Endothelial cell of umbilical vein (primary cell): ENCODE measurements around the gene PCF11. TPM values are rescaled to one million over a fixed set of nuclear protein-coding genes. Genes with fewer than 3 reads are reported as not detected.

Source experiments
- BruUV-seq: library from RNA; stranded (reverse); fragments of 400-500 nt; replicated peaks from 2 replicates; lab custom pipeline; 2021; lab: Mats Ljungman, UMichigan
- CTCF ChIA-PET: fragments of 300-600, 350-600 bp; sonication (Branson Sonifier 250); formaldehyde crosslinking; loops from one replicate; lab custom pipeline; 2021; ENCODE audit warnings: antibody characterized with exemption, inconsistent platforms; lab: Charles Lee
- POLR2A ChIA-PET: fragments of 300-600, 350-600 bp; sonication (Branson Sonifier 250); formaldehyde crosslinking; loops from one replicate; lab custom pipeline; 2021; ENCODE audit warnings: antibody characterized with exemption, inconsistent platforms; lab: Charles Lee
- DNase-seq: peaks from one replicate; pipeline ENCODE4 v3.0.0-alpha.2; 2011; ENCODE audit warnings: low read depth, low spot score
- FAIRE-seq: peaks from 2 replicates; lab custom pipeline; 2011; peaks lifted over from hg19 to GRCh38; lab: Jason Lieb, UNC
- H2AFZ ChIP-seq: 2 replicates; pipeline ENCODE4 v1.6.0; 2012; ENCODE audit warnings: low read depth, low read length, control low read depth, inconsistent platforms
- H3K27ac ChIP-seq: 2 replicates; pipeline ENCODE4 v1.5.1; 2011; ENCODE audit warnings: low read depth, mild to moderate bottlenecking, control low read depth, low read length, moderate library complexity; ENCODE audit not compliant: insufficient read depth
- H3K27me3 ChIP-seq, 2 experiments: 2 replicates each; pipeline versions ENCODE4 v1.6.0 to v1.6.1; 2011; ENCODE audit warnings: low read length in 2 of 2, mixed read lengths in 1 of 2; ENCODE audit not compliant: control insufficient read depth in 2 of 2, insufficient read depth in 2 of 2
- H3K36me3 ChIP-seq, 2 experiments: 2 replicates in 1 of 2; 3 replicates in 1 of 2; pipeline ENCODE4 v1.5.1; 2011; ENCODE audit warnings: low read length in 2 of 2, mild to moderate bottlenecking in 1 of 2, moderate library complexity in 1 of 2; ENCODE audit not compliant: control insufficient read depth in 2 of 2, insufficient read depth in 2 of 2; ENCODE audit errors: extremely low read depth in 1 of 2
- H3K4me1 ChIP-seq: 3 replicates; pipeline ENCODE4 v1.5.1; 2011; ENCODE audit warnings: mild to moderate bottlenecking, low read length; ENCODE audit not compliant: control insufficient read depth, insufficient read depth; ENCODE audit errors: extremely low read depth
- H3K4me2 ChIP-seq: 2 replicates; pipeline ENCODE4 v1.6.1; 2011; ENCODE audit warnings: low read length, control low read depth, mixed read lengths; ENCODE audit not compliant: insufficient read depth
- H3K4me3 ChIP-seq, 3 experiments: fragments of 200-600 bp in 1 of 3; sonication (generic), shearing (Covaris generic) in 1 of 3; replicated peaks in 1 of 3; 2 replicates each; pipeline ENCODE4 v1.5.1; 2011 to 2016; ENCODE audit warnings: control low read depth in 3 of 3, low read length in 3 of 3, mild to moderate bottlenecking in 2 of 3, inconsistent platforms in 1 of 3, low read depth in 1 of 3, moderate library complexity in 1 of 3; ENCODE audit not compliant: insufficient read depth in 1 of 3
- H3K79me2 ChIP-seq: 2 replicates; pipeline ENCODE4 v1.6.0; 2012; ENCODE audit warnings: low read length, inconsistent platforms; ENCODE audit not compliant: control insufficient read depth, insufficient read depth
- H3K9ac ChIP-seq: replicated peaks from 2 replicates; pipeline ENCODE3; 2011; ENCODE audit warnings: low read length, control low read depth; ENCODE audit not compliant: insufficient read depth; ENCODE audit errors: extremely low read depth
- H3K9me1 ChIP-seq: replicated peaks from 3 replicates; pipeline ENCODE4 v1.6.0; 2011; ENCODE audit warnings: mild to moderate bottlenecking, low read length; ENCODE audit not compliant: control insufficient read depth, insufficient read depth; ENCODE audit errors: extremely low read depth
- H3K9me3 ChIP-seq: replicated peaks from 2 replicates; pipeline ENCODE4 v1.5.1; 2012; ENCODE audit warnings: low read length, inconsistent platforms; ENCODE audit not compliant: control insufficient read depth, insufficient read depth
- H4K20me1 ChIP-seq: replicated peaks from 2 replicates; pipeline ENCODE3; 2011; ENCODE audit warnings: mild to moderate bottlenecking, low read length; ENCODE audit not compliant: control insufficient read depth, insufficient read depth; ENCODE audit errors: extremely low read depth
- CTCF ChIP-seq, 2 donors: IDR thresholded peaks; 1 replicate in 1 of 2; 2 replicates in 1 of 2; pipeline ENCODE4 v1.5.1; 2011; ENCODE audit warnings: low read length in 2 of 2, mild to moderate bottlenecking in 2 of 2, moderate library complexity in 2 of 2, control low read depth in 1 of 2, inconsistent platforms in 1 of 2, low read depth in 1 of 2; ENCODE audit not compliant: insufficient read depth in 1 of 2; ENCODE audit errors: extremely low read depth in 1 of 2
- EZH2 ChIP-seq: IDR thresholded peaks from 2 replicates; pipeline ENCODE4 v1.6.1; 2012; ENCODE audit warnings: borderline replicate concordance, low read depth, mild to moderate bottlenecking, moderate library complexity, low read length, inconsistent platforms; ENCODE audit not compliant: severe bottlenecking
- FOS ChIP-seq: IDR thresholded peaks from 2 replicates; pipeline ENCODE4 v1.6.1; 2011; ENCODE audit warnings: mild to moderate bottlenecking, low read length, moderate library complexity, borderline replicate concordance; ENCODE audit not compliant: insufficient read depth
- GATA2 ChIP-seq: IDR thresholded peaks from 2 replicates; pipeline ENCODE4 v1.7.0; 2011; ENCODE audit warnings: low read depth, mild to moderate bottlenecking, moderate library complexity, mixed read lengths, low read length; ENCODE audit not compliant: insufficient read length, insufficient read depth
- JUN ChIP-seq: IDR thresholded peaks from 2 replicates; pipeline ENCODE4 v1.6.1; 2011; ENCODE audit warnings: borderline replicate concordance, low read depth; ENCODE audit not compliant: insufficient read length, insufficient read depth
- MAX ChIP-seq: IDR thresholded peaks from 2 replicates; pipeline ENCODE4 v1.6.1; 2011; ENCODE audit not compliant: insufficient read depth, insufficient read length
- MYC ChIP-seq: IDR thresholded peaks from one replicate; pipeline ENCODE4 v1.6.1; 2011; ENCODE audit warnings: mild to moderate bottlenecking, low read depth, low read length
- POLR2A ChIP-seq: IDR thresholded peaks from 2 replicates; pipeline ENCODE4 v1.6.1; 2012; ENCODE audit warnings: low read depth, mild to moderate bottlenecking, control low read depth, low read length
- POLR2AphosphoS5 ChIP-seq: IDR thresholded peaks from 2 replicates; pipeline ENCODE4 v1.6.1; 2012; ENCODE audit warnings: low read depth, mild to moderate bottlenecking, control low read depth, low read length, moderate library complexity; ENCODE audit not compliant: insufficient read depth
- dilution Hi-C: fragments of 300-500 bp; cut with MboI; formaldehyde crosslinking; loops from one replicate; pipeline ENCODE4 v1.15.0; 2019; ENCODE audit warnings: low sequenced_read_pairs; ENCODE audit not compliant: extremely low pct_ligation_motif_present
- intact Hi-C: fragments of 100-400 bp; cut with micrococcal nuclease; formaldehyde crosslinking; loops from one replicate; pipeline ENCODE4 v1.10.0; 2022
- polyA plus RNA-seq, 4 experiments: library from polyadenylated mRNA; depleted of rRNA in 3 of 4; stranded (reverse) in 3 of 4; unstranded in 1 of 4; fragments of >200 nt; gene quantifications; 2 replicates each; pipeline versions ENCODE4 v1.2.1 to v1.2.3, GENCODE V29; 2011 to 2012; ENCODE audit warnings: missing spikeins in 1 of 4
- total RNA-seq: library from RNA; stranded (reverse); gene quantifications from 2 replicates; pipeline ENCODE4 v1.2.3, GENCODE V29; 2021

Gene PCF11
- total and polyA plus RNA-seq, 2 donors (not counting 3 experiments of a cell fraction or from before 2014, with no cell fraction given): 38.0 to 51.2 TPM

DNA sequence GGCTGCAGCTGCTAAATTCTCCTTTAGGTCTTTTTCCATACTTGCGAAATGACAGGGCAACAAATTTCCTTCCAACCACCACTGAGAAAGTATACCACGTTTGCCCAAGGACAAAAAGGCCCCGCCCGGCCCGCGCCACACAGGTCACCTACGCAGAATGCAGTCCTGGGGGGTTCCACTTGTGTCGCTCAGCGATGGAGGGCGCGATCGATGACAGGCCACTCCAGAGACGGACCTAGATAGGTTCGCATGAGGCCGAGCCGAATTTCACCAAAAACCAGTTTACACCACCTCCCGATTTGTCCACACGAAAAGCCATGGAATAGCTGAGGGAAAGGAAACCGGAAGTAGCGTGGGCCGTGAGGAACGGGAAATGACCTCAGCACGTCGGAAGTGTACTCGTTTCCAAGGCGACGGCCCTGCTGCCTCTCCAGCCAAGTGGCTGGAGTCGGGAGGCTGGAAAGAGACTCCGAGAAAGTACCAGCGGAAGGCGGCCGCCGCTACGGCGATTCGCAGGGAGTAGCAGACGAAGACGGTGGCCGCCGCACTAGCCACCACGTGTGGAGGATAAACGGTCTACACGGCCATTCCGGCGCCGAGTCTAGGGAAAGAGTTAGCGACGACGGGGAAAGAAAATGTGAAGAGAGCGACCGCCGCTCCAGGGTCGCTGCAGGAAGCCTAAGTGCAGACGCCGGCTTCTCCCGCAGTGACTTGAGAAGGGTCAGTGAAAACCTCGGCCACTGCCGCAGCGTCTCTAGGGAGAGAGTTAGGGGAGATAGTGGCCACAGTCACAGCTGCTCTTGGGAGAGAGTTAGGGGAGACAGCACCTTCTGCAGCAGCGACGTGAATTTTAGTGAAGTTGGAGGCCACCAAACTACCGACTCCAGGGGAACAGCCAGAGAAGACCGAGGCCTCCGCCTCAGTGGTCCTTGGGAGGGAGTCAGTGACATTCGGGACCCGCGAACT is 36.7 kb downstream of the PCF11 start, which contains the start of gene ANKRD42:
TSS of gene ANKRD42 (plus strand) at position 398 of the 966 bp plus-strand sequence. CDS start 959 bp downstream, outside the sequence.
- Histone ChIP-seq H3K36me3 (no peaks in the 10 kb centered on the region), H3K9me3 (no peaks in the 10 kb centered on the region), H3K4me1 (peaks cover 17% of the 10 kb centered on the region), H3K9me1 (no peaks in the 10 kb centered on the region), H3K27me3 (no peaks in the 10 kb centered on the region), H2AFZ (peak within 1 kb of the TSS; percentile 32), H3K4me2 (peak within 1 kb of the TSS; percentile 86), H4K20me1 (no peaks in the 10 kb centered on the region), H3K79me2 (peaks cover 17% of the 10 kb centered on the region), H3K27ac (peak within 1 kb of the TSS; percentile 72), H3K4me3 (peak within 1 kb of the TSS; percentile 31 to 87 (median 83)), H3K9ac (peak within 1 kb of the TSS; percentile 83)
- DNase-seq (peak; percentile 96), FAIRE-seq (peak; percentile 98)
- CTCF ChIA-PET: interaction anchor here (0.7 to 1.8 kb wide), 6 partner anchors 14 to 292 kb away, joined by 3 to 9 read pairs (median 4); partner anchors contain the start of genes DDIAS and PCF11
- dilution Hi-C loops (no loop called here), intact Hi-C loops (loop anchor here (1.0 to 5.0 kb wide), 8 partner anchors 23 to 629 kb away; partner anchors contain the start of genes DDIAS, PCF11 and RAB30)
- TSS peak; percentile 75 for BruUV-seq
- POLR2A ChIA-PET: interaction anchor here (0.6 to 1.6 kb wide), 2 partner anchors 37 to 283 kb away, joined by 4 to 6 read pairs; partner anchors contain the start of gene PCF11
- TF ChIP-seq POLR2AphosphoS5 (peak; percentile 90), POLR2A (peak; percentile 92), GATA2 (no peak), MAX (peak; percentile 76), EZH2 (no peak), CTCF (IDR thresholded peaks at IDR 0.05; ENCODE audit: extremely low read depth in 1 of 2, insufficient read depth in 1 of 2, low read depth in 1 of 2, low read length in 2 of 2) (no peak), FOS (no peak), JUN (peak; percentile 52), MYC (no peak)
